ENCODE measurements around the gene HCCS.

HCCS gene

GRCh38 chrX:11085305-11085704 lies 25.8 kb upstream of the HCCS start:
- Histone ChIP-seq H3K27ac (replicated peaks) (no peak overlapping the region), H3K27me3 (ENCODE audit: insufficient read depth, poor library complexity, severe bottlenecking) (no peaks in the 10 kb centered on the region), H3K4me3 (replicated peaks; ENCODE audit: insufficient read depth, low read length) (no peak overlapping the region)
- TF ChIP-seq SPI1 (IDR thresholded peaks at IDR 0.05; ENCODE audit: borderline replicate concordance, low read depth), result no peak
- no peak for TF ChIP-seq CTCF (IDR thresholded peaks at IDR 0.05; ENCODE audit: insufficient read depth, low read length)
- no peak for TF ChIP-seq REST (IDR thresholded peaks at IDR 0.05; ENCODE audit: insufficient replicate concordance, low read depth)
- TF ChIP-seq POLR2AphosphoS5 (IDR thresholded peaks at IDR 0.05; ENCODE audit: low read depth), result no peak
- TF ChIP-seq GABPA (IDR thresholded peaks at IDR 0.05; ENCODE audit: low read depth), result no peak
- DNase-seq (ENCODE audit: low read depth in 1 of 2, low spot score in 1 of 2), result no peak

- DNase-seq (ENCODE audit: low read depth in 1 of 2, low spot score in 1 of 2), result no peak
- no peak for TF ChIP-seq POLR2AphosphoS5 (IDR thresholded peaks at IDR 0.05; ENCODE audit: low read depth)
- TF ChIP-seq REST (IDR thresholded peaks at IDR 0.05; ENCODE audit: insufficient replicate concordance, low read depth), result no peak
- no peak for TF ChIP-seq GABPA (IDR thresholded peaks at IDR 0.05; ENCODE audit: low read depth)
- no peak for TF ChIP-seq SPI1 (IDR thresholded peaks at IDR 0.05; ENCODE audit: borderline replicate concordance, low read depth)
- TF ChIP-seq CTCF (IDR thresholded peaks at IDR 0.05; ENCODE audit: insufficient read depth, low read length), result no peak
- no peak overlapping the region for H3K4me3 ChIP-seq (replicated peaks; ENCODE audit: insufficient read depth, low read length)
- no peaks in the 10 kb centered on the region for H3K27me3 ChIP-seq (ENCODE audit: insufficient read depth, poor library complexity, severe bottlenecking)
- no peak overlapping the region for H3K27ac ChIP-seq (replicated peaks)
Measured at GRCh38 chrX:11089802-11090201, 21.3 kb upstream of the HCCS start.

- no peak for DNase-seq (ENCODE audit: low read depth in 1 of 2, low spot score in 1 of 2)
- TF ChIP-seq GABPA (IDR thresholded peaks at IDR 0.05; ENCODE audit: low read depth) (no peak), POLR2AphosphoS5 (IDR thresholded peaks at IDR 0.05; ENCODE audit: low read depth) (no peak), CTCF (IDR thresholded peaks at IDR 0.05; ENCODE audit: insufficient read depth, low read length) (no peak), SPI1 (IDR thresholded peaks at IDR 0.05; ENCODE audit: borderline replicate concordance, low read depth) (no peak), REST (IDR thresholded peaks at IDR 0.05; ENCODE audit: insufficient replicate concordance, low read depth) (no peak)
- no peaks in the 10 kb centered on the region for H3K27me3 ChIP-seq (ENCODE audit: insufficient read depth, poor library complexity, severe bottlenecking)
- H3K4me3 ChIP-seq (replicated peaks; ENCODE audit: insufficient read depth, low read length), result no peak overlapping the region
- H3K27ac ChIP-seq (replicated peaks), result no peak overlapping the region
Measured at GRCh38 chrX:11097933-11098332, 13.2 kb upstream of the HCCS start.

Measured in HL-60 (cell line).